ENCODE measurements around the gene ACTRT3. TPM values are rescaled to one million over a fixed set of nuclear protein-coding genes. Genes with fewer than 3 reads are reported as not detected.
A peak's percentile ranks its signal among the peaks of the same experiment; 100 is the strongest.

ACTRT3 gene
- 2.6 TPM for total RNA-seq (ENCODE audit: insufficient read depth, low replicate concordance)

DNA sequence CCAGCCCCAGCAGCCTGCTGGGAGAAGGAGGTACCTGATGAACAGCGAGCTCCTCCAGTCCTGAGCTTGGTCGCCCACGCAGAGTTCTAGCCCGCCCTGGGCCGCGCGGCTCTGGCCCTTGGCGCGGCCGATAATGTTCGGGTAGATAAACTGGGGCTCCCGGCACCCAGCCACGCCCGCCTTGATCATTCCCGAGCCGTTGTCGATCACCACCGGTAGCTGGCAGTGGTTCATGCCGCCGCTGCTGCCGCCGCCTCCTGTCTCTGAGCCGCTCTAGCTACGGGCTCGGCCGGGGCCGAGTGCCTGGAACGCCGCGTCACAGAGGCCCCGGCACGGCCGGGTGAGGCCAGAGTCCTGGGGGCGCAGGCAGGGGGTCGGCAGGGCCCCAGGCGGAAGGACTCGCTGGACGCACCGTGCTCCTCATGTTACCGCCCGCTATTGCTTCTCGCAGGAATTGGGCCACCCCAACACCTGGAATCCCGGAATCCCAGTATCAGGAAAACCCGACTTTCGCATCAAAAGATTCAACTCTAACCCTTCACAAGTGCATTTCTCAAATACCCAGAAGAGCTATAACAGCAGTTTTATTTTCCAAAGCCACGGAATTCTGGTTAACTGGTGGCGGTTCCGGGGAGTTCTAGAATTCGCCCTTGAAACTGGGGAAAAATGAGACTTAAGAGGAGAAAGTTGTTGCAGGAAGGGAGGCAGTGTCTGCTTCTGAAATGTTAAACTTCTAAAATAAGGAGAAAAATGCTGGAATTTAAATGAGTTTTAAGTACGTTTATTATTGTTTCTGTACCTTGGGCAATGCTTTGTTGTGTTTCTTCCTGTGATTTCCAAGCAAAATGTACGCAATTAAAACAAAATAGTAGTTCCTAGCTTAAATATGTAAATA is at the start of gene ACTRT3:
TSS of gene ACTRT3 (minus strand) at position 275 of the 895 bp plus-strand sequence. CDS start at position 234, 41 bp downstream.
- peak; percentile 76 for DNase-seq (ENCODE audit: low spot score)

GRCh38 chr3:169818316-169818715 is 49.0 kb upstream of the ACTRT3 start:
- DNase-seq (ENCODE audit: low spot score) = peak; percentile 24

- DNase-seq (ENCODE audit: low spot score) = no peak
These were observed 46.3 kb upstream of the ACTRT3 start for GRCh38 chr3:169815590-169816150.

GRCh38 chr3:169813757-169814517 is 44.6 kb upstream of the ACTRT3 start:
- no peak for DNase-seq (ENCODE audit: low spot score)

- no peak for DNase-seq (ENCODE audit: low spot score)
These were observed 43.9 kb upstream of the ACTRT3 start for GRCh38 chr3:169813278-169813677.

- DNase-seq (ENCODE audit: low spot score) = peak; percentile 85
These were observed 43.2 kb upstream of the ACTRT3 start, which contains the start of the genes LRRC34 and LRRIQ4 for GRCh38 chr3:169812332-169813235. Gene LRRC34, minus strand, starts transcription at chr3:169812904. Its CDS starts 356 bp downstream, at chr3:169812548. Gene LRRIQ4, plus strand, starts transcription at chr3:169812870. Its CDS starts 9,052 bp downstream, at chr3:169821922.

DNA sequence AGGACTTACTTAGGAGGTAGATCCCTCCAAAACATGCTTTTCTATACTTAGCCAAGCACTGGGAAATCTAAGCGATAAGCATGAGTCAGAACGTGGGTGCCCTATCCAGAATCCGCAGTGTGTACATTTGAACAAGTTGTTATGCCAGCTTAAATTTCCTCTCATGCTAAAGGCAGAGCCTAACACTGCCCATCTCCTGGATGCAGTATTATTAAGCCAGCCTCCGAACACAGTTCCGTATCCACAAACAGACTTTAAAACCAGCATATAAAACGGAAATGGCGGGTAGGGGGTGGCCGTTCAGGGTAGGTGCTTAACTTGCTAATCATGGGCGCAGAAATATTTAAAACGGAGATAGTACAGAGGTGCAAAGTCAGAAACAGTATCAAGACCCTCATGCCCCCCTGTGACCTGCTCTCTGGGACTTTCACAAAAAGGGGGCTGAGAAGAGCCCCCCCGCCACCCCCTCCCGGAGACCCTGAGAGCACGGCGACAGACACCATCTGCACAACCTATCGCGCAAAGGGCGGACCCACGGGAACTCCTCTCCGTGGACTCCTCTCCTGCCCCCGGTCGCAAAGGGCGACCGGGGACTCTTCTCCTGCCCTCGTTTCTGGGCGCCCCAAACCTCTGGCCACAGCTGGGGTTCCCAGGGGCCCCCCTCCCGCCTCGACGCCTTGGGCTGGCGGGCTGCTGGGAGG is 42.4 kb upstream of the ACTRT3 start:
- peak; percentile 92 for DNase-seq (ENCODE audit: low spot score)

GRCh38 chr3:169809230-169809795 is 40.0 kb upstream of the ACTRT3 start:
- no peak for DNase-seq (ENCODE audit: low spot score)

DNA sequence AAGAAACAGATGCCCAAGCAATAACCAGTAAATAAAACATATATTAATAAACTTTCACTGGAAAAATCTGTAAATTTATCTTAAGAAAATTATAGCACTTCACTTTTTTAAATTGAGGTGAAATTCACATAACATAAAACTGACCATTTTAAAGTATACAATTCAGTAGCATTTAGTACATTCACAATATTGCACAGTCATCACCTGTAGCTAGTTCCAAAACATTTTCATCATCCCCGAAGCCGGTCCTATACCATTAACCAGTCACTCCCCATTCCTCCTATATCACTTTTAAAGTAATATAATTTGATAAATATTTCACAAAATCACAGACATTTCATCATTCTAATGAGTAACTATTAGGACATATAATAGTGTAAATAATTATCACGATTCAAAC is 35.3 kb upstream of the ACTRT3 start:
- no peak for DNase-seq (ENCODE audit: low spot score)

DNA sequence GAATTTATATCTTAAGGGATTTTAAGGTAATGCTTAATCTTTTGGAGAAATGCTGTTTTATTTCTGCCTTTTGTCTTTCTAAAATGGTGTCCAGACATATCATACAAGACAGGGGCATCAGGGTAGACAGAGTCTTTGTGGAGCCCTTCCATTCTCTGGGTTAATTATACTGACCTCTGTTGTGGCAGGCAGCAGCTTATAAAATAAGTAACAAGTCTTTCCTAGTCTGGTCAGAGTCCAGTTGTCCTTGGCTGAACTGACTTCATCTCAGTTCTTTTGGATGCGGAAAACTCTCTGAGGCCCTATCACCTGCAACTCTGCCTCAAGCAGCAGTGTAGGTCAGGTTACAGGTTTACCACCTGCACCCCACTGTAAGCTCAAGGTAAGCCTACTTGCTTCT is 23.0 kb upstream of the ACTRT3 start:
- DNase-seq (ENCODE audit: low spot score) = no peak

- DNase-seq (ENCODE audit: low spot score) = no peak
These were observed 21.5 kb upstream of the ACTRT3 start for GRCh38 chr3:169790687-169791429.

- no peak for DNase-seq (ENCODE audit: low spot score)
These were observed 20.9 kb upstream of the ACTRT3 start for GRCh38 chr3:169790219-169790618.

GRCh38 chr3:169787791-169788190 is 18.4 kb upstream of the ACTRT3 start:
- DNase-seq (ENCODE audit: low spot score) = no peak

GRCh38 chr3:169787120-169787519 is 17.8 kb upstream of the ACTRT3 start:
- DNase-seq (ENCODE audit: low spot score) = no peak

DNA sequence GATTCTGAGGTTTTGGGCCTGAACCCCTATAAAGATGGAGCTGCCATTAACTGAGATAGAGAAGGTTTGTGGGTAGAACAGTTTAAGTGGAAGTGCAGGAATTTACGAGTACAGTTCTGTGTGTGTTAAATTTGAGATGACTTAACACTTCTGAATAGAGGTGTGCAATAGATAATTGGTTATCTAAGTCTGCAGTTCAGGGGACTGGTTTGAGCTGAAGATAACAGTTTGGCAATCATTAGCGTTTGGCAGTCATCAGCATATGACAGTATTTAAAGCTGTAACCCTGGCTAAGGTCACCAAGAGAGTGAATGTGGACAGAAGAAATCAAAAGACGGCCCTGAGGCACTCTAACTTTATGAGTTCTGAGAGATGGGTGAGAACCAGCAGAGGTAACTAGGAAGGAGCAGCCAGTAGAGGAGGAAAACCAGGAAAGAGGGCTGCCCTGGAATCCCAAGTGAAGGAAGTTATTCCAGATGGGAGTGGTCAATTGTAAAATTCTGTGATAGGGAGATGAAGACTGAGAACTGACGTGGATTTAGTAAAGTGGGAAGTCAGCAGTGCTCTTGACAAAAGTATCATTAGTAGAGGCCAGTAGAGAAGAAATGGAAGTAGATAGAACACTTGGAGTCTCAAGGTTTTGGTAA is 12.0 kb upstream of the ACTRT3 start:
- no peak for DNase-seq (ENCODE audit: low spot score)

GRCh38 chr3:169780742-169781141 is 11.4 kb upstream of the ACTRT3 start:
- no peak for DNase-seq (ENCODE audit: low spot score)

- DNase-seq (ENCODE audit: low spot score) = no peak
These were observed 8.5 kb upstream of the ACTRT3 start for GRCh38 chr3:169777822-169778221.

DNA sequence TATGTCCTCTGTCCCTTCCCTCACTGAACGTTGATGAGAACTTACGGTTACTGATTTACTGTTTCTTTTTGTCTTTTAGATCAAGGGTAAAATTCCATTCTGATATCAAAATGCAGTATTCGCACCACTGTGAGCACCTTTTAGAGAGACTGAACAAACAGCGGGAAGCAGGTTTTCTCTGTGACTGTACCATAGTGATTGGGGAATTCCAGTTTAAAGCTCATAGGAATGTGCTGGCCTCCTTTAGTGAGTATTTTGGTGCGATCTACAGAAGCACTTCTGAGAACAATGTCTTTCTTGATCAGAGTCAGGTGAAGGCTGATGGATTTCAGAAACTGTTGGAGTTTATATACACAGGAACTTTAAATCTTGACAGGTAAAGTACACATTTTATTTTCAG is 4.8 kb upstream of the ACTRT3 start:
- DNase-seq (ENCODE audit: low spot score) = no peak
